ENCODE measurements around the gene ARHGAP21. TPM values are rescaled to one million over a fixed set of nuclear protein-coding genes. Genes with fewer than 3 reads are reported as not detected.
A peak's percentile ranks its signal among the peaks of the same experiment; 100 is the strongest.

ARHGAP21 gene
- total and polyA plus RNA-seq, 9 of the 15 experiments (the other 6 are each of a cell fraction or from before 2014, with no cell fraction given), result 13.6 to 145 (median 60.8) TPM

- Histone ChIP-seq H4K20me1 (replicated peaks; ENCODE audit: control insufficient read depth, insufficient read depth, low read length) (peaks cover 32% of the 10 kb centered on the region), H3K27me3 (ENCODE audit: control insufficient read depth in 2 of 2, insufficient read depth in 2 of 2, low read length in 2 of 2) (no peaks in the 10 kb centered on the region), H3K9me1 (ENCODE audit: control insufficient read depth, insufficient read depth, low read length) (peaks cover 4% of the 10 kb centered on the region), H3K27ac (ENCODE audit: extremely low read depth, low read depth, low read length) (no peak overlapping the region), H3K4me1 (replicated peaks in 1 of 2; ENCODE audit: control insufficient read depth in 2 of 2, insufficient read depth in 2 of 2, low read length in 2 of 2) (peaks cover 3 to 44% of the 10 kb centered on the region in 2 experiments), H3K9me3 (replicated peaks; ENCODE audit: control insufficient read depth, insufficient read depth, low read depth, low read length) (no peaks in the 10 kb centered on the region), H3K4me3 (no peak overlapping the region), H2AFZ (ENCODE audit: low read depth, low read length) (no peak overlapping the region), H3K9ac (ENCODE audit: insufficient read depth in 1 of 2, low read depth in 2 of 2, low read length in 2 of 2) (no peak overlapping the region), H3K36me3 (ENCODE audit: control insufficient read depth, insufficient read depth, low read length) (peaks cover 15% of the 10 kb centered on the region; the same call in 1 of the 3 replicates), H3K79me2 (ENCODE audit: control insufficient read depth, insufficient read depth, low read length) (peaks cover 98% of the 10 kb centered on the region), H3K4me2 (ENCODE audit: insufficient read depth, low read length) (no peak overlapping the region)
- 47% methylated on average over 2 of the region's 2 CpGs for WGBS (ENCODE audit: insufficient coverage, low coverage, missing lambda C conversion rate)
- intact Hi-C loops (cut with micrococcal nuclease) (no loop called here), in situ Hi-C loops (cut with MboI) (no loop called here)
- ChIA-PET POLR2A (no interaction called here), CTCF (ENCODE audit: low intra/inter-chr PET ratio) (no interaction called here)
- FAIRE-seq, result no peak
- no TSS peak for BruUV-seq (replicated peaks)
- ATAC-seq, result no peak
- TF ChIP-seq MNT (conservative IDR thresholded peaks at IDR 0.05) (peak; percentile 56 to 62; a peak in 3 of 4 replicates), SMAD4 (CRISPR knock-in tag; conservative IDR thresholded peaks at IDR 0.05) (no peak), NFE2L1 (tag; IDR thresholded peaks at IDR 0.05; ENCODE audit: borderline replicate concordance, low read depth) (no peak)
- no peak for DNase-seq (ENCODE audit: extremely low read depth in 1 of 4, low spot score in 3 of 4)
Measured at GRCh38 chr10:24711465-24711864, 12.2 kb downstream of the ARHGAP21 start.

GRCh38 chr10:24708081-24708480 is 15.6 kb downstream of the ARHGAP21 start:
- 51% methylated on average over 3 of the region's 3 CpGs for WGBS (ENCODE audit: insufficient coverage, low coverage, missing lambda C conversion rate)
- Histone ChIP-seq H3K27me3 (ENCODE audit: control insufficient read depth in 2 of 2, insufficient read depth in 2 of 2, low read length in 2 of 2) (no peaks in the 10 kb centered on the region), H2AFZ (ENCODE audit: low read depth, low read length) (no peak overlapping the region), H3K4me1 (replicated peaks in 1 of 2; ENCODE audit: control insufficient read depth in 2 of 2, insufficient read depth in 2 of 2, low read length in 2 of 2) (peaks cover 0 to 33% of the 10 kb centered on the region in 2 experiments; a peak in 4 of 5 replicates), H3K9ac (ENCODE audit: insufficient read depth in 1 of 2, low read depth in 2 of 2, low read length in 2 of 2) (peak overlapping the region in 1 of 2 experiments; percentile 16; a peak in 1 of 4 replicates), H3K79me2 (ENCODE audit: control insufficient read depth, insufficient read depth, low read length) (peaks cover 98% of the 10 kb centered on the region), H3K36me3 (ENCODE audit: control insufficient read depth, insufficient read depth, low read length) (peaks cover 6% of the 10 kb centered on the region; the same call in 2 of the 3 replicates), H3K4me2 (ENCODE audit: insufficient read depth, low read length) (no peak overlapping the region), H3K4me3 (no peak overlapping the region), H3K9me1 (ENCODE audit: control insufficient read depth, insufficient read depth, low read length) (no peaks in the 10 kb centered on the region), H4K20me1 (replicated peaks; ENCODE audit: control insufficient read depth, insufficient read depth, low read length) (peaks cover 25% of the 10 kb centered on the region; the same call in 1 of the 2 replicates), H3K9me3 (replicated peaks; ENCODE audit: control insufficient read depth, insufficient read depth, low read depth, low read length) (no peaks in the 10 kb centered on the region), H3K27ac (ENCODE audit: extremely low read depth, low read depth, low read length) (peak overlapping the region; percentile 1; the same call in 1 of the 3 replicates)
- in situ Hi-C loops (cut with MboI), result no loop called here
- DNase-seq (ENCODE audit: extremely low read depth in 1 of 4, low spot score in 3 of 4), result no peak
- no TSS peak for BruUV-seq (replicated peaks)
- ChIA-PET POLR2A (interaction anchor here (0.8 to 1.9 kb wide), 4 partner anchors 8 to 21 kb away, joined by 3 to 11 read pairs (median 4); no protein-coding TSS in a partner anchor), CTCF (ENCODE audit: low intra/inter-chr PET ratio) (no interaction called here)
- FAIRE-seq, result no peak
- ATAC-seq, result no peak
- intact Hi-C loops (cut with micrococcal nuclease), result no loop called here
- TF ChIP-seq CSDE1 (IDR thresholded peaks at IDR 0.05), result no peak
- TF ChIP-seq MTA2 (IDR thresholded peaks at IDR 0.05; ENCODE audit: low read depth), result no peak
- TF ChIP-seq ZNF263 (CRISPR knock-in tag; IDR thresholded peaks at IDR 0.05; ENCODE audit: borderline replicate concordance), result no peak
- no peak for TF ChIP-seq U2AF2 (optimal IDR thresholded peaks at IDR 0.05; ENCODE audit: low read depth, low read length)
- no peak for TF ChIP-seq ZBTB11 (CRISPR knock-in tag; IDR thresholded peaks at IDR 0.05)
- TF ChIP-seq NFIC (IDR thresholded peaks at IDR 0.05), result peak; percentile 74
